GM12878 (cell line): ENCODE results near the gene TMPRSS7. TPM values are rescaled to one million over a fixed set of nuclear protein-coding genes. Genes with fewer than 3 reads are reported as not detected.

Experiments
- ATAC-seq: fragments of 200-7000 bp; cut with Tn5 transposase; 3 replicates; pipeline ENCODE4 v1.9.1; 2020; ENCODE audit warnings: mild to moderate bottlenecking, moderate library complexity
- BruUV-seq: library from RNA; stranded (reverse); fragments of 400-500 nt; replicated peaks from 2 replicates; lab custom pipeline; 2021; lab: Mats Ljungman, UMichigan
- CTCF ChIA-PET: fragments of 300-600 bp; sonication (Branson Sonifier 250); formaldehyde crosslinking; extraction: SDS; loops from one replicate; lab custom pipeline; 2021; ENCODE audit warnings: inconsistent platforms; lab: Yijun Ruan, JAX
- POLR2A ChIA-PET: fragments of 350-600 bp; formaldehyde crosslinking; extraction: SDS; loops from one replicate; lab custom pipeline; 2021; ENCODE audit warnings: inconsistent platforms; lab: Charles Lee
- RAD21 ChIA-PET: fragments of 300-600 bp; sonication (Branson Sonifier 250); formaldehyde crosslinking; loops from one replicate; lab custom pipeline; 2023; ENCODE audit warnings: antibody characterized with exemption; ENCODE audit not compliant: unreplicated experiment; lab: Charles Lee
- SMC1A ChIA-PET: fragments of 300-600 bp; sonication (Branson Sonifier 250); formaldehyde crosslinking; loops from one replicate; lab custom pipeline; 2023; ENCODE audit not compliant: unreplicated experiment, uncharacterized antibody; lab: Charles Lee
- DNase-seq: peaks from one replicate; pipeline ENCODE4 v3.0.0-alpha.2; 2011; ENCODE audit warnings: low read depth, low spot score
- FAIRE-seq: peaks from 3 replicates; lab custom pipeline; 2011; peaks lifted over from hg19 to GRCh38; lab: Jason Lieb, UNC
- H2AFZ ChIP-seq: 2 replicates; pipeline ENCODE4 v1.6.0; 2011; ENCODE audit warnings: low read depth, low read length, control low read depth; ENCODE audit not compliant: control insufficient read depth
- H3K27ac ChIP-seq: 2 replicates; pipeline ENCODE4 v1.5.1; 2011; ENCODE audit warnings: control low read depth; ENCODE audit not compliant: control insufficient read depth, insufficient read depth
- H3K27me3 ChIP-seq, 2 experiments: replicated peaks in 1 of 2; 2 replicates each; pipeline versions ENCODE4 v1.6.0 to v1.6.1; 2011; ENCODE audit warnings: low read length in 1 of 2; ENCODE audit not compliant: control insufficient read depth in 2 of 2, insufficient read depth in 2 of 2
- H3K36me3 ChIP-seq, 2 experiments: 2 replicates each; pipeline ENCODE4 v1.5.1; 2011; ENCODE audit warnings: low read length in 1 of 2; ENCODE audit not compliant: control insufficient read depth in 2 of 2, insufficient read depth in 2 of 2
- H3K4me1 ChIP-seq: 2 replicates; pipeline ENCODE4 v1.6.1; 2011; ENCODE audit warnings: mild to moderate bottlenecking, low read length, moderate library complexity, mixed read lengths; ENCODE audit not compliant: control insufficient read depth, insufficient read depth
- H3K4me2 ChIP-seq: 2 replicates; pipeline ENCODE4 v1.6.0; 2011; ENCODE audit warnings: control low read depth; ENCODE audit not compliant: control insufficient read depth, insufficient read depth
- H3K4me3 ChIP-seq: fragments of 200-600 bp; sonication (generic); 2 replicates; pipeline ENCODE4 v1.5.1; 2016
- H3K79me2 ChIP-seq: 2 replicates; pipeline ENCODE4 v1.6.0; 2011; ENCODE audit warnings: low read length; ENCODE audit not compliant: control insufficient read depth, insufficient read depth
- H3K9ac ChIP-seq: 2 replicates; pipeline ENCODE4 v1.8.0; 2011; ENCODE audit warnings: low read length, control low read depth, mixed read lengths; ENCODE audit not compliant: control insufficient read depth, insufficient read depth
- H3K9me3 ChIP-seq: replicated peaks from 3 replicates; pipeline ENCODE4 v1.5.1; 2011; ENCODE audit warnings: mild to moderate bottlenecking, low read length; ENCODE audit not compliant: control insufficient read depth, insufficient read depth
- H4K20me1 ChIP-seq: 2 replicates; pipeline ENCODE4 v1.6.0; 2011; ENCODE audit not compliant: control insufficient read depth, insufficient read depth
- EGR1 ChIP-seq, 2 experiments: IDR thresholded peaks; 1 replicate in 1 of 2; 2 replicates in 1 of 2; pipeline ENCODE4 v1.6.1; 2011 to 2012; ENCODE audit warnings: low read depth in 2 of 2, low read length in 2 of 2, borderline replicate concordance in 1 of 2, mild to moderate bottlenecking in 1 of 2, moderate library complexity in 1 of 2
- MTA2 ChIP-seq: fragments of 450-650 bp; IDR thresholded peaks from 2 replicates; pipeline ENCODE4 v1.6.1; 2016; ENCODE audit warnings: low read depth, mild to moderate bottlenecking, moderate library complexity
- NFYA ChIP-seq: IDR thresholded peaks from 2 replicates; pipeline ENCODE4 v1.6.1; 2011; ENCODE audit warnings: low read depth, mild to moderate bottlenecking, low read length, improper control_type of control experiment, borderline replicate concordance
- WGBS: methylation state at CpG from one replicate; pipeline ENCODE4 v1.1.6; 2016; ENCODE audit warnings: low lambda C conversion rate; ENCODE audit not compliant: insufficient replicate concordance, insufficient coverage; ENCODE audit errors: missing lambda C conversion rate; 5-methylcytosine and 5-hydroxymethylcytosine counted together
- in situ Hi-C: fragments of 300-500 bp; cut with MboI; formaldehyde crosslinking; loops from 9 replicates; pipeline ENCODE4 v1.14.3; 2018; ENCODE audit warnings: mixed read lengths
- intact Hi-C: fragments of 100-400 bp; cut with micrococcal nuclease; formaldehyde crosslinking; loops from one replicate; pipeline ENCODE4 v1.14.2; 2022; ENCODE audit not compliant: unreplicated experiment
- polyA plus RNA-seq, 11 experiments: library from polyadenylated mRNA; depleted of rRNA in 4 of 11; unstranded in 6 of 11; stranded (reverse) in 5 of 11; fragments of >200 nt; fragmentation: Nextera tagmentation in 4 of 11; fragmentation: Illumina TruSeq in 1 of 11; extraction: Ambion mirVana in 4 of 11; extraction: Trizol in 1 of 11; gene quantifications; 1 replicate in 1 of 11; 2 replicates in 10 of 11; pipeline versions ENCODE4 v1.2.1 to v1.2.3, GENCODE V29; 2011 to 2016; ENCODE audit warnings: inconsistent platforms in 2 of 11, missing spikeins in 2 of 11, low read depth in 1 of 11
- total RNA-seq, 4 experiments: library from RNA; depleted of rRNA in 3 of 4; stranded (reverse); fragments of >200 nt in 3 of 4; fragmentation: Illumina TruSeq in 1 of 4; extraction: Trizol in 1 of 4; gene quantifications; 2 replicates each; pipeline versions ENCODE4 v1.2.1 to v1.2.3, GENCODE V29; 2013 to 2021
- TF ChIP-seq, protein P1 (sequence below): fragments of 450-650 bp; formaldehyde crosslinking; IDR thresholded peaks from 2 replicates; pipeline ENCODE4 v1.5.0; 2022; ENCODE audit warnings: mild to moderate bottlenecking, missing genetic modification characterization

TMPRSS7 gene
- total and polyA plus RNA-seq, 10 of the 15 experiments (the other 5 are each of a cell fraction or from before 2014, with no cell fraction given), result 0.03 TPM; not detected in 9

DNA sequence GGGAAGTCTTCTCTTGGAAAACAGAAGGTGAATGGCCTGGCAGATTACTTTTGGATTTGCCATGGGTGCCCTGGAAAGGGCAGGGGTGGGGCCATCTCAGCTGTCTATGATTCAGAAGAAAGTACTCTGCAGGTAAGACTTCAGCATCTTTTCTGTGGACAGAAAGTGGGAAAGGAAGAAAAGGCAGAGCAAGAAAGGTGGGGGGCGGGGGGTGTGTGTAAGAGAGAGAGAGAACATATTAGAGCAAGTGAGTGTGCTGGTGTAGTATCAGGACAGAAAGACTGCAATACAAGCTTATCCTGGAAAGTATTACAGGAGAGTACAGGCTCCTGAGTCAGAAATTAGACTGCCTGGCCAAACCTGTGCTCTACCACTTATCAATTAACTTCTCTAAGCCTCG, 30.3 kb upstream of the TMPRSS7 start:
- DNase-seq (no peak), ATAC-seq (no peak)
- Histone ChIP-seq H3K4me3 (no peak overlapping the region), H4K20me1 (no peaks in the 10 kb centered on the region)
- RAD21 ChIA-PET, result interaction anchor here (0.9 to 3.7 kb wide), 5 partner anchors 9 to 36 kb away, joined by 3 to 36 read pairs (median 6); no protein-coding TSS in a partner anchor
- TF ChIP-seq, protein P1, sequence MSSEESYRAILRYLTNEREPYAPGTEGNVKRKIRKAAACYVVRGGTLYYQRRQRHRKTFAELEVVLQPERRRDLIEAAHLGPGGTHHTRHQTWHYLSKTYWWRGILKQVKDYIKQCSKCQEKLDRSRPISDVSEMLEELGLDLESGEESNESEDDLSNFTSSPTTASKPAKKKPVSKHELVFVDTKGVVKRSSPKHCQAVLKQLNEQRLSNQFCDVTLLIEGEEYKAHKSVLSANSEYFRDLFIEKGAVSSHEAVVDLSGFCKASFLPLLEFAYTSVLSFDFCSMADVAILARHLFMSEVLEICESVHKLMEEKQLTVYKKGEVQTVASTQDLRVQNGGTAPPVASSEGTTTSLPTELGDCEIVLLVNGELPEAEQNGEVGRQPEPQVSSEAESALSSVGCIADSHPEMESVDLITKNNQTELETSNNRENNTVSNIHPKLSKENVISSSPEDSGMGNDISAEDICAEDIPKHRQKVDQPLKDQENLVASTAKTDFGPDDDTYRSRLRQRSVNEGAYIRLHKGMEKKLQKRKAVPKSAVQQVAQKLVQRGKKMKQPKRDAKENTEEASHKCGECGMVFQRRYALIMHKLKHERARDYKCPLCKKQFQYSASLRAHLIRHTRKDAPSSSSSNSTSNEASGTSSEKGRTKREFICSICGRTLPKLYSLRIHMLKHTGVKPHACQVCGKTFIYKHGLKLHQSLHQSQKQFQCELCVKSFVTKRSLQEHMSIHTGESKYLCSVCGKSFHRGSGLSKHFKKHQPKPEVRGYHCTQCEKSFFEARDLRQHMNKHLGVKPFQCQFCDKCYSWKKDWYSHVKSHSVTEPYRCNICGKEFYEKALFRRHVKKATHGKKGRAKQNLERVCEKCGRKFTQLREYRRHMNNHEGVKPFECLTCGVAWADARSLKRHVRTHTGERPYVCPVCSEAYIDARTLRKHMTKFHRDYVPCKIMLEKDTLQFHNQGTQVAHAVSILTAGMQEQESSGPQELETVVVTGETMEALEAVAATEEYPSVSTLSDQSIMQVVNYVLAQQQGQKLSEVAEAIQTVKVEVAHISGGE, result no peak
- TF ChIP-seq NFYA (no peak), EGR1 (IDR thresholded peaks at IDR 0.05; ENCODE audit: borderline replicate concordance in 1 of 2, low read depth in 2 of 2, low read length in 2 of 2) (no peak), MTA2 (no peak)
- TF ChIP-seq, all 136 proteins: peak for 0
- peaks cover 3% of the 10 kb centered on the region; the same call in 1 of the 2 replicates for H3K4me1 ChIP-seq
- H3K27me3 ChIP-seq, result no peaks in the 10 kb centered on the region; a peak in 2 of 4 replicates
- in situ Hi-C loops, result no loop called here
- H3K9me3 ChIP-seq, result no peaks in the 10 kb centered on the region
- ChIA-PET SMC1A (interaction anchor here (1.0 to 21.1 kb wide), 5 partner anchors 9 to 36 kb away, joined by 3 to 417 read pairs (median 4); partner anchors contain the start of gene ABHD10), POLR2A (interaction anchor here (1.2 to 2.7 kb wide), 3 partner anchors 9 to 25 kb away, joined by 5 to 8 read pairs (median 8); partner anchors contain the start of gene ABHD10), CTCF (interaction anchor here (0.7 to 10.0 kb wide), 9 partner anchors 9 to 335 kb away, joined by 3 to 102 read pairs (median 5); no protein-coding TSS in a partner anchor)
- H3K4me2 ChIP-seq, result no peak overlapping the region
- no peak overlapping the region for H3K27ac ChIP-seq
- H3K36me3 ChIP-seq, result no peaks in the 10 kb centered on the region
- BruUV-seq, result no TSS peak
- H3K79me2 ChIP-seq, result no peaks in the 10 kb centered on the region
- H3K9ac ChIP-seq, result no peak overlapping the region
- no peak for FAIRE-seq
- intact Hi-C loops, result no loop called here
- 3% methylated on average over 2 of the region's 2 CpGs for WGBS
- H2AFZ ChIP-seq, result no peak overlapping the region
